ENCODE data around the gene NDUFAF7.
"Not testable (repeated sequence)": the region's sequence is repeated elsewhere in the genome, so short reads cannot be mapped to it uniquely, and the experiment has no call there.

NDUFAF7 gene

GRCh38 chr2:37282746-37283145 is 51.3 kb downstream of the NDUFAF7 start:
- no peak for DNase-seq (ENCODE audit: low spot score)

GRCh38 chr2:37283207-37283606 is 51.7 kb downstream of the NDUFAF7 start:
- DNase-seq (ENCODE audit: low spot score) = no peak

DNA sequence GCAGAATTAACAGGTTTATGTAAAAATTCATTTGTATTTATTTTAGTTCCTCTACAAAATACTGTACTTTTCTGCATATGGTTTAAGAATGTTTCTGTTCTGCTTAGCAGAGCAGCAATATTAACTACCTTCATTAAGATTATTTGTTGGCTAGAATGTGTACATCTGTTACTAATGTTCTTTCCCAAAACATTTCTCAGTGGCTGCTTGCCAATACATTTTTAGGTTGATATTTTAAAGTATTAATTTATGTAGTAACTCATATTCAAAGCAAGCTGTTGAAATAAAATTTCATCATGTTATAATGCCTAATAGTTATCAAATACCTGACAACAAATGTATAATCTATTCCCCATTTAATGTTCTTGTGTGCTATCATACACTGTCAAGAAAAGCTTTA is 52.9 kb downstream of the NDUFAF7 start:
- no peak for DNase-seq (ENCODE audit: low spot score)

GRCh38 chr2:37287966-37288365 is 56.5 kb downstream of the NDUFAF7 start:
- peak; percentile 54 for DNase-seq (ENCODE audit: low spot score)

DNA sequence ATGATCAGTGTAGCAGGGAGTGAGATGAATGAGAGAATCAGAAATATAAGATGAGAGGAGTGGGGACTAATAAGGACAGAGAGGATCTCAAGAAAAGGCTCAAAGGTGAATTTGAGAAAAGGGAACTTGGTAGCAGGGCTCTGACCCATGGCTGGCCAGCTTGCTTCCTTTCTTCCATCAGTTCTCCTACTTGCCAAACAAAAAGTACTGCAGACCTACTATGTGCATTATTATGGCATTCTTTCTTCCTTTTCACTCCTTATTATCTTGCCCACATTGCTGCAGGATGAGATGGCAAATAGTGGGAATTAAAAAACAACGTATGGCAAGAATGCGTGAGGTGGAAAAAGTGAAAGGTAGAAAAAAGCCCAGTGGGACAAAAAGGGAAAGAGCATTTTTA is 60.2 kb downstream of the NDUFAF7 start:
- no peak for DNase-seq (ENCODE audit: low spot score)

DNA sequence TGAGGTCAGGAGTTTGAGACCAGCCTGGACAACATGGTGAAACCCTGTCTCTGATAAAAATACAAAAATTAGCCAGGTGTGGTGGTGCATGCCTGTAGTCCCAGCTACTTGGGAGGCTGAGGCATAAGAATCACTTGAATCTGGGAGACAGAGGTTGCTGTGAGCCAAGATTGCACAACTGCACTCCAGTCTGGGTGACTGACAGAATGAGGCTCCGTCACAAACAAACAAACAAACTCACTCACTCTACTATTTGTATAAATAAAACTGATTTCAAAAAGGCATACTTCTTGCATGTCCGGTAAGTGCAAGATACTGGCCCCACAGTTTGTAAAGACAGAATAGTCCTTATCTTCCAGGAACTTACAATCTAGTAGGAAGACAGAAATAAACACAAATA is 63.4 kb downstream of the NDUFAF7 start:
- DNase-seq (ENCODE audit: low spot score) = not testable (repeated sequence)

DNA sequence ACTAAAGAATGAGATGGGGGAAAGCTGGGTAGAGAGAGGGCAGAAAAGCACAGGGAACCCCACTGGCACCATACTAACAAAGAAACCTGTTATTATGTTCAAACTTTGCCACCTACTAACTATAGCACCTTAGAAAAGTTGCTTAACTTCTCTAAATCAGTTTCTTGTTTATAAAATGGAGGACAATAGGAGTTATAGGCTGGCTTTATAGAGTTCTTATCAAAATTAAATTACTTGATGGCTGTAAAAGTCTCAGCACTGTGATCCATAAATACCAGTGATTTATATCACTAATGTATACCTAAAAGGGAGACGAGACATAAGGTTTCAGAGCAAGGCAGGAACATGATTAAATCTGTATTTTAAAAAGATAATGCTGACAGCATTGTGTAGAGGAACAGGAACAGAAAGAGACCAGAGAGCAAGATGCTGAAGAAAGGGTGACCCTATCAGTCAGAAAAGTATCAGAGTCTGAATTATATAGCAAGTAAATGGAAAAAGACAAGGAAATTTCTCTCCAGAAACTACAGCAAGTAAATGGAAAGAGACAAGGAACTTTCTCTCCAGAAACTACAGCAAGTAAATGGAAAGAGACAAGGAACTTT is 64.1 kb downstream of the NDUFAF7 start:
- no peak for DNase-seq (ENCODE audit: low spot score)

DNA sequence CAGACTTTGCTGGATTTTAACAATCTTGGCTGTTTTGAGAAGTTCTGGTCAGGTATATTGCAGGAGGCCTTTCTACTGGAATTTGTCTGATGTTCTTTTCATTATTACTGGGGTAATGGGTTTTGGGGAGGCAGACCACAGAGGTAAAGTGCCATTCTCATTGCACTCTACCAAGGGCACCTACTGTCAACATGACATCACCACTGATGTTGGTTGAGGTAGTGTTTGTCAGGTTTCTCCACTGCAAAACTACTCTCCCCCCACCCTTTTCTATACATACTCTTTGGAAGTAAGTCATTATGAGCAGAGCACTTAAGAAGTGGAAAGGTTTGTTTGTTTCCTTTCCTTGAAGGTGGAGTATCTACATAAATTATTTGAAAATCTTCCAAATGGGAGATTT is 66.2 kb downstream of the NDUFAF7 start:
- DNase-seq (ENCODE audit: low spot score) = no peak

Measured in SW480 (cell line).